ENCODE results near the gene PPIE. TPM values are rescaled to one million over a fixed set of nuclear protein-coding genes. Genes with fewer than 3 reads are reported as not detected.

Gene PPIE
- total RNA-seq, 1 donor from 2014 or later, result 32.4 TPM

DNA sequence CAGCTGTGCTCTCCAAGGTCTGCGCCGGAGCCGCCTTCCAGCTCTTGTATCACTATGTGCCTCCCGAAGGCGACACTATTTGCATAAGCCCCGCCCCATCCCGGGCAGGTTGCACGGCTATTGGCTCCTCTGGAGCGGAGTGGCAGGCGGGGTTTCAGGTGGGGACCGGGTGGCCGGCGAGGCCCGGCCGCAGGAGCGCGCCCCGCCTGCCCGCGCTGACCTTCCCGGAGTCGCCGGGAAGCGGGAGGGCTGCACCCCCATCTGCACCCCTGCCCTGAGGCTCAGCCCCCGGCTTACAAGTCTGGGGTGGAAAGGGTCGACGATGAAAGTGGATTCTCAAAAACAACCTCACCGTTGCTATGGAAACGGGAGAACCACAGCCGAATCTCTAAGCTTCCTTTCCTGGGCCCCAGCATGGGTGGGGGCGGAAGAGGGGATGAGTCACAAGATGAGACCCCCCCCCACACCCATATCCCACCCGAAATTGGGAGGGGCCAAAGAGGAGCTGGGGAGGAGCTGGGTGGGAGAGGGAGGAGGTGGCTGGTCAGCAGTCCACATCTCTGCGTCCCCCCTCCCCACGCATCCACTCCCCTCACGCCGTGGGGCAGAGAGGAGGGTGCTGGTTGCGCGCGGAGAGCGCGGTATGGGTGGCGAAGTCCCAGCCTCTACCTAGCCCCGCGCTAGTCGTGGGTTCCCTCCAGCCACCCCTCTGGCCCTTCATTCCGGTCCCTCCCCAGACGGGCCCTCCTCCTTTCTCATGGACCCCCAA, 47.1 kb upstream of the PPIE start, which contains the start of gene HPCAL4:
HPCAL4 (minus strand) TSS at position 51 of the 769 bp plus-strand sequence. CDS start 6,830 bp downstream, outside the sequence.
- intact Hi-C loops (cut with DNase I), result no loop called here
- Histone ChIP-seq H3K9me3 (no peaks in the 10 kb centered on the region), H3K27me3 (no peaks in the 10 kb centered on the region)

GRCh38 chr1:39692152-39693074, 46.3 kb upstream of the PPIE start:
- no peak overlapping the region for H3K27ac ChIP-seq
- no peaks in the 10 kb centered on the region for H3K27me3 ChIP-seq
- peak overlapping the region; percentile 21 to 34 for H3K4me3 ChIP-seq
- no peaks in the 10 kb centered on the region for H3K36me3 ChIP-seq
- DNase-seq (ENCODE audit: extremely low spot score in 2 of 2), result no peak
- peaks cover 21% of the 10 kb centered on the region for H3K4me1 ChIP-seq
- intact Hi-C loops (cut with DNase I), result no loop called here
- H3K9me3 ChIP-seq, result no peaks in the 10 kb centered on the region
- no peak for TF ChIP-seq CTCF (IDR thresholded peaks at IDR 0.05)
- no peak for TF ChIP-seq POLR2A (IDR thresholded peaks at IDR 0.05)
- no peak for TF ChIP-seq POLR2AphosphoS5 (IDR thresholded peaks at IDR 0.05; ENCODE audit: insufficient read depth in 1 of 2, low read depth in 1 of 2)

More for the DNA sequence above, 47.1 kb upstream of the PPIE start, which contains the start of gene HPCAL4:
- H3K36me3 ChIP-seq, result no peaks in the 10 kb centered on the region
- no peak within 1 kb of the TSS for H3K27ac ChIP-seq
- no peak for DNase-seq (ENCODE audit: extremely low spot score in 2 of 2)
- peak within 1 kb of the TSS; percentile 21 to 34 for H3K4me3 ChIP-seq
- TF ChIP-seq POLR2AphosphoS5 (IDR thresholded peaks at IDR 0.05; ENCODE audit: insufficient read depth in 1 of 2, low read depth in 1 of 2) (no peak), POLR2A (IDR thresholded peaks at IDR 0.05) (no peak), CTCF (IDR thresholded peaks at IDR 0.05) (no peak)
- H3K4me1 ChIP-seq, result peaks cover 21% of the 10 kb centered on the region

- DNase-seq (ENCODE audit: extremely low spot score in 2 of 2), result no peak
- intact Hi-C loops (cut with DNase I), result no loop called here
- Histone ChIP-seq H3K27me3 (no peaks in the 10 kb centered on the region), H3K27ac (no peak overlapping the region), H3K4me1 (peaks cover 21% of the 10 kb centered on the region), H3K4me3 (no peak overlapping the region), H3K9me3 (no peaks in the 10 kb centered on the region), H3K36me3 (no peaks in the 10 kb centered on the region)
- TF ChIP-seq POLR2AphosphoS5 (IDR thresholded peaks at IDR 0.05; ENCODE audit: insufficient read depth in 1 of 2, low read depth in 1 of 2), result no peak
- no peak for TF ChIP-seq POLR2A (IDR thresholded peaks at IDR 0.05)
- no peak for TF ChIP-seq CTCF (IDR thresholded peaks at IDR 0.05)
Measured at GRCh38 chr1:39694026-39694425, 44.7 kb upstream of the PPIE start.

- H3K4me1 ChIP-seq, result peaks cover 21% of the 10 kb centered on the region
- no peak overlapping the region for H3K4me3 ChIP-seq
- no peak overlapping the region for H3K27ac ChIP-seq
- no peaks in the 10 kb centered on the region for H3K36me3 ChIP-seq
- H3K9me3 ChIP-seq, result no peaks in the 10 kb centered on the region
- intact Hi-C loops (cut with DNase I), result no loop called here
- H3K27me3 ChIP-seq, result no peaks in the 10 kb centered on the region
- no peak for DNase-seq (ENCODE audit: extremely low spot score in 2 of 2)
- TF ChIP-seq POLR2A (IDR thresholded peaks at IDR 0.05), result no peak
- TF ChIP-seq CTCF (IDR thresholded peaks at IDR 0.05), result no peak
- TF ChIP-seq POLR2AphosphoS5 (IDR thresholded peaks at IDR 0.05; ENCODE audit: insufficient read depth in 1 of 2, low read depth in 1 of 2), result no peak
Measured at GRCh38 chr1:39695016-39695415, 43.7 kb upstream of the PPIE start.
